Loucy (cell line): ENCODE results near the gene GET4.

Experiments
- CTCF ChIP-seq: fragments of 200-600 bp; sonication (generic); conservative IDR thresholded peaks from 2 replicates; pipeline ENCODE4 v1.5.1; 2014; ENCODE audit warnings: mild to moderate bottlenecking, antibody characterized with exemption, low read length
- EZH2phosphoT487 ChIP-seq: fragments of 200-600 bp; IDR thresholded peaks from 2 replicates; pipeline ENCODE4 v1.6.1; 2018; ENCODE audit warnings: antibody characterized with exemption, mild to moderate bottlenecking, moderate library complexity, borderline replicate concordance

- no peak for TF ChIP-seq CTCF
- TF ChIP-seq EZH2phosphoT487, result no peak
Observed at GRCh38 chr7:880450-880849, 4.1 kb downstream of the GET4 start.
